Measurements from ENCODE around the gene GK.

Gene GK

GRCh38 chrX:30688641-30689040, 35.4 kb downstream of the GK start:
- Histone ChIP-seq H3K79me2 (ENCODE audit: insufficient read depth, low read length) (no peaks in the 10 kb centered on the region), H3K9me2 (replicated peaks; ENCODE audit: low read depth, low read length) (no peaks in the 10 kb centered on the region), H3F3A (ENCODE audit: low read depth) (no peaks in the 10 kb centered on the region), H3K4me3 (ENCODE audit: low read length, poor library complexity, severe bottlenecking) (no peak overlapping the region), H3K4me2 (ENCODE audit: low read depth, low read length, poor library complexity, severe bottlenecking) (no peak overlapping the region), H3K36me3 (ENCODE audit: insufficient read depth, low read length) (no peaks in the 10 kb centered on the region), H3K27me3 (ENCODE audit: insufficient read depth, low read length, poor library complexity, severe bottlenecking) (no peaks in the 10 kb centered on the region), H2AFZ (ENCODE audit: low read length) (no peak overlapping the region), H4K20me1 (ENCODE audit: insufficient read depth, low read length, poor library complexity, severe bottlenecking) (no peaks in the 10 kb centered on the region), H3K9me3 (ENCODE audit: insufficient read depth, low read depth, low read length) (no peaks in the 10 kb centered on the region), H3K4me1 (ENCODE audit: insufficient read depth, low read length, poor library complexity, severe bottlenecking) (no peaks in the 10 kb centered on the region), H3K9ac (ENCODE audit: low read depth, low read length, poor library complexity, severe bottlenecking) (no peak overlapping the region)
- TF ChIP-seq EZH2phosphoT487 (IDR thresholded peaks at IDR 0.05; ENCODE audit: borderline replicate concordance) = no peak
- TF ChIP-seq, protein P1, sequence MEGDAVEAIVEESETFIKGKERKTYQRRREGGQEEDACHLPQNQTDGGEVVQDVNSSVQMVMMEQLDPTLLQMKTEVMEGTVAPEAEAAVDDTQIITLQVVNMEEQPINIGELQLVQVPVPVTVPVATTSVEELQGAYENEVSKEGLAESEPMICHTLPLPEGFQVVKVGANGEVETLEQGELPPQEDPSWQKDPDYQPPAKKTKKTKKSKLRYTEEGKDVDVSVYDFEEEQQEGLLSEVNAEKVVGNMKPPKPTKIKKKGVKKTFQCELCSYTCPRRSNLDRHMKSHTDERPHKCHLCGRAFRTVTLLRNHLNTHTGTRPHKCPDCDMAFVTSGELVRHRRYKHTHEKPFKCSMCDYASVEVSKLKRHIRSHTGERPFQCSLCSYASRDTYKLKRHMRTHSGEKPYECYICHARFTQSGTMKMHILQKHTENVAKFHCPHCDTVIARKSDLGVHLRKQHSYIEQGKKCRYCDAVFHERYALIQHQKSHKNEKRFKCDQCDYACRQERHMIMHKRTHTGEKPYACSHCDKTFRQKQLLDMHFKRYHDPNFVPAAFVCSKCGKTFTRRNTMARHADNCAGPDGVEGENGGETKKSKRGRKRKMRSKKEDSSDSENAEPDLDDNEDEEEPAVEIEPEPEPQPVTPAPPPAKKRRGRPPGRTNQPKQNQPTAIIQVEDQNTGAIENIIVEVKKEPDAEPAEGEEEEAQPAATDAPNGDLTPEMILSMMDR (conservative IDR thresholded peaks at IDR 0.05; ENCODE audit: low read length) = no peak

DNA sequence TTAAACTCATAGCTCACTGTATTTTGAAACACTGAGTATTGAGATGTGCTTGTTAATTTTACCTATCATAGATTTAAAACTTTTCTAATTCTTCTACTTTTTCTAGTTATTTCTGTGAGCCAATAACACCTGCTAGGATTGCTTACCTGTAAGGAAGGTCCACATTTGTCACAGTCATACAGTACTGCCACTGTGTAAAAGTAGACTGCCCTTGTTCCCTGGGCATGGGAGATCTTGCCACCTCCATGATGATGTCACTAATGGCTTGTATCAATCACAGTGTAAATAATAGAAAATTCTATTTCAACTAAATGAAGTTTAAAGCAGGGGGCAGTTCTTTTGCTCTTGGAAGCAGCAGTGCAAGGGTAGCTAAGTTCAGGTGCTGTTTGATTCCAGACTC, 35.9 kb downstream of the GK start:
- H3K9me2 ChIP-seq (replicated peaks; ENCODE audit: low read depth, low read length) = no peaks in the 10 kb centered on the region
- no peak overlapping the region for H2AFZ ChIP-seq (ENCODE audit: low read length)
- no peak overlapping the region for H3K4me3 ChIP-seq (ENCODE audit: low read length, poor library complexity, severe bottlenecking)
- no peaks in the 10 kb centered on the region for H3F3A ChIP-seq (ENCODE audit: low read depth)
- no peak overlapping the region for H3K9ac ChIP-seq (ENCODE audit: low read depth, low read length, poor library complexity, severe bottlenecking)
- TF ChIP-seq EZH2phosphoT487 (IDR thresholded peaks at IDR 0.05; ENCODE audit: borderline replicate concordance) = no peak
- TF ChIP-seq, protein P1 (conservative IDR thresholded peaks at IDR 0.05; ENCODE audit: low read length) = no peak
- H4K20me1 ChIP-seq (ENCODE audit: insufficient read depth, low read length, poor library complexity, severe bottlenecking) = no peaks in the 10 kb centered on the region
- no peaks in the 10 kb centered on the region for H3K9me3 ChIP-seq (ENCODE audit: insufficient read depth, low read depth, low read length)
- no peak overlapping the region for H3K4me2 ChIP-seq (ENCODE audit: low read depth, low read length, poor library complexity, severe bottlenecking)
- H3K36me3 ChIP-seq (ENCODE audit: insufficient read depth, low read length) = no peaks in the 10 kb centered on the region
- H3K27me3 ChIP-seq (ENCODE audit: insufficient read depth, low read length, poor library complexity, severe bottlenecking) = no peaks in the 10 kb centered on the region
- no peaks in the 10 kb centered on the region for H3K4me1 ChIP-seq (ENCODE audit: insufficient read depth, low read length, poor library complexity, severe bottlenecking)
- no peaks in the 10 kb centered on the region for H3K79me2 ChIP-seq (ENCODE audit: insufficient read depth, low read length)

- Histone ChIP-seq H3K4me3 (ENCODE audit: low read length, poor library complexity, severe bottlenecking) (no peak overlapping the region), H4K20me1 (ENCODE audit: insufficient read depth, low read length, poor library complexity, severe bottlenecking) (no peaks in the 10 kb centered on the region), H3K4me1 (ENCODE audit: insufficient read depth, low read length, poor library complexity, severe bottlenecking) (no peaks in the 10 kb centered on the region), H3K9ac (ENCODE audit: low read depth, low read length, poor library complexity, severe bottlenecking) (no peak overlapping the region), H3K27me3 (ENCODE audit: insufficient read depth, low read length, poor library complexity, severe bottlenecking) (no peaks in the 10 kb centered on the region), H3K4me2 (ENCODE audit: low read depth, low read length, poor library complexity, severe bottlenecking) (no peak overlapping the region), H3K79me2 (ENCODE audit: insufficient read depth, low read length) (no peaks in the 10 kb centered on the region), H2AFZ (ENCODE audit: low read length) (no peak overlapping the region), H3K36me3 (ENCODE audit: insufficient read depth, low read length) (no peaks in the 10 kb centered on the region), H3K9me2 (replicated peaks; ENCODE audit: low read depth, low read length) (no peaks in the 10 kb centered on the region), H3F3A (ENCODE audit: low read depth) (no peaks in the 10 kb centered on the region), H3K9me3 (ENCODE audit: insufficient read depth, low read depth, low read length) (no peaks in the 10 kb centered on the region)
- TF ChIP-seq EZH2phosphoT487 (IDR thresholded peaks at IDR 0.05; ENCODE audit: borderline replicate concordance) = no peak
- TF ChIP-seq, protein P1 (conservative IDR thresholded peaks at IDR 0.05; ENCODE audit: low read length) = no peak
Measured at GRCh38 chrX:30690330-30690729, 37.1 kb downstream of the GK start.
